Measurements from ENCODE around the gene ZNF813.
A peak's percentile ranks its signal among the peaks of the same experiment; 100 is the strongest.
"Not testable (repeated sequence)": the region's sequence is repeated elsewhere in the genome, so short reads cannot be mapped to it uniquely, and the experiment has no call there.

Gene ZNF813

DNA sequence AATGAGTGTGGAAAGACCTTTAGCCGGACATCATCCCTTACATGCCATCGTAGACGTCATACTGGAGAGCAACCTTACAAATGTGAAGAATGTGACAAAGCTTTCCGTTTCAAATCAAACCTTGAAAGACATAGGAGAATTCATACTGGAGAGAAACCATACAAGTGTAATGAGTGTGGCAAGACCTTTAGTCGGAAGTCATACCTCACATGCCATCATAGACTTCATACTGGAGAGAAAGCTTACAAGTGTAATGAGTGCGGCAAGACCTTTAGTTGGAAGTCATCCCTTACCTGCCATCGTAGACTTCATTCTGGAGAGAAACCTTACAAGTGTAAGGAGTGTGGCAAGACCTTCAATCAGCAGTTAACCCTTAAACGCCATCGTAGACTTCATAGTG, 11.7 kb upstream of the ZNF813 start:
- DNase-seq (ENCODE audit: low spot score): no peak
- TF ChIP-seq, protein P1, sequence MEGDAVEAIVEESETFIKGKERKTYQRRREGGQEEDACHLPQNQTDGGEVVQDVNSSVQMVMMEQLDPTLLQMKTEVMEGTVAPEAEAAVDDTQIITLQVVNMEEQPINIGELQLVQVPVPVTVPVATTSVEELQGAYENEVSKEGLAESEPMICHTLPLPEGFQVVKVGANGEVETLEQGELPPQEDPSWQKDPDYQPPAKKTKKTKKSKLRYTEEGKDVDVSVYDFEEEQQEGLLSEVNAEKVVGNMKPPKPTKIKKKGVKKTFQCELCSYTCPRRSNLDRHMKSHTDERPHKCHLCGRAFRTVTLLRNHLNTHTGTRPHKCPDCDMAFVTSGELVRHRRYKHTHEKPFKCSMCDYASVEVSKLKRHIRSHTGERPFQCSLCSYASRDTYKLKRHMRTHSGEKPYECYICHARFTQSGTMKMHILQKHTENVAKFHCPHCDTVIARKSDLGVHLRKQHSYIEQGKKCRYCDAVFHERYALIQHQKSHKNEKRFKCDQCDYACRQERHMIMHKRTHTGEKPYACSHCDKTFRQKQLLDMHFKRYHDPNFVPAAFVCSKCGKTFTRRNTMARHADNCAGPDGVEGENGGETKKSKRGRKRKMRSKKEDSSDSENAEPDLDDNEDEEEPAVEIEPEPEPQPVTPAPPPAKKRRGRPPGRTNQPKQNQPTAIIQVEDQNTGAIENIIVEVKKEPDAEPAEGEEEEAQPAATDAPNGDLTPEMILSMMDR (IDR thresholded peaks at IDR 0.05; ENCODE audit: extremely low read depth, missing control alignments): no peak

- DNase-seq (ENCODE audit: low spot score): not testable (repeated sequence)
Observed at GRCh38 chr19:53460131-53460721, 7.3 kb upstream of the ZNF813 start.

GRCh38 chr19:53461866-53462265, 5.7 kb upstream of the ZNF813 start:
- DNase-seq (ENCODE audit: low spot score): no peak
- TF ChIP-seq, protein P1 (IDR thresholded peaks at IDR 0.05; ENCODE audit: extremely low read depth, missing control alignments): no peak

DNA sequence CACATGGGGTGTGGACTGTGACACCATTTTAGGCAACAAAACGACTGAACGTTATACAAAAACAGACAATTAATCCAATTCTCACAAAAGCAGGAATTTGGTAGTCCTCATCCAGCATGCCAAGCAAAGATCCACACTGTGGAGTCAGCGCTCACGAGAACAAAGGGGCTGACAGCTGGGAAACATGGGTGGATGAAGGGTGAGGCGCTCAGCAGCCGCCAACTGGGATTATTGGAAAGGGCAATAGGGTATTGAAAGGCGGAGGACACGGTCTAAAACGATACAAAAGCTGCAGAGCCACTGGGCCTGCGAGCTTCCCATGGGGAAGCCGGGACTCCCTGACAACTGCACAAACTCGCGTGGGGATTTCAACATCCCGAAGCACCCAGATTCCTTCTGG, 4.7 kb upstream of the ZNF813 start:
- no peak for DNase-seq (ENCODE audit: low spot score)
- TF ChIP-seq, protein P1 (IDR thresholded peaks at IDR 0.05; ENCODE audit: extremely low read depth, missing control alignments): no peak

DNA sequence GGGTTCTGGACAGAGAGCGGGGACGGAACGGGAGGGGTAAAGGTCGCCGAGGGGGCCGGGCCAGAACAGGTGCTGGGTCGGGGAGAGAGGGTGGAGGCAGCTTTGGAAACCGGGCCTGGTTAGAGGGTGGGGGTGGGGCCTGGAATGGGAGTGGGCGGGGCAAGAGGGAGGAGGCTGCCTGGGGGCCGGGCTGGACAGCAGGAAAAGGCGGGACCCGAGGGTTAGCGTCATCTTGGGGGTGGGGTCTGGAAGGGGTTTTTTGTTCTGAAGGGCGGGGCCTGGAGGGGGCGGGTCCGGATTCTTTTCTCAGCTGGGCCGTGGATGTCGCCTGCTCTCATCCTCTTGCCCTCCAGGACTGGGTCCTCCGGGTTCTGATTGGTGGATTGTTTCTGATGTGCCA, 4.3 kb upstream of the ZNF813 start:
- TF ChIP-seq, protein P1 (IDR thresholded peaks at IDR 0.05; ENCODE audit: extremely low read depth, missing control alignments): no peak
- DNase-seq (ENCODE audit: low spot score): no peak

GRCh38 chr19:53466726-53467484, 628 bp upstream of the ZNF813 start:
- TF ChIP-seq, protein P1 (IDR thresholded peaks at IDR 0.05; ENCODE audit: extremely low read depth, missing control alignments): no peak
- peak; percentile 14 for DNase-seq (ENCODE audit: low spot score)

DNA sequence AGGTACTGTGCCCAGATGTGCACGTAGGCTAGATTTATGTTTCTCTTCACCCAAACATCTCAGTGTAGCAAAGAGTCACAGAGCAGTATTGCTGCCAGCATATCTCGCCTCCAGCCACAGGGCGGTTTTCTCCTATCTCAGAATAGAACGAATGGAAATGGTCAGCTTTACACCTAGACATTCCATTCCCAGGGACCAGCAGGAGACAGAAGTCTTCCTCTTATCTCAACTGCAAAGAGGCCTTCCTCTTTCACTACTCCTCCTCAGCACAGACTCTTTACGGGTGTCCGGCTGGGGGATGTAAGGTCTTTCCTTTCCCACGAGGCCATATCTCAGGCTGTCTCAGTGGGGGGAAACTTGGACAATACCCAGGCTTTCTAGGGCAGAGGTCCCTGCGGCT, 1.1 kb downstream of the ZNF813 start:
- not testable (repeated sequence) for DNase-seq (ENCODE audit: low spot score)

DNA sequence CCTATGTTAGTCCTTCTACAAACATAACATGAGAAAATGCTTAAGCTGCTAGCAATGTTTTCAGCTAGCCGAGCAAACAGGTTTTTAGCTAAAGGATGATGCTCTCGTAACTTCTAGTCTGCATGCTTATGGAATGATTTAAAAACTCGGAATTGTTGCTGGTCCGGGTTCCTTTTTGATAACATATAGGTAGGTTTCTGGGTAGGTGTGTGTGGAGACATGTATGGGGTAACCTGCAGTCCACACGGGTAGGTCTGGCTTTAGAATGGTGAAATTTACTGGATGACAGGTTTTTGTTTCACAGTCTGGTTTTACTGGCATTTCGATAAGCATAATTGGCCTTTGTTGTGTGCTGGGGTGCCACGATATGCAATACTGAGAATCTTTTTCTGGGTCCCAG, 4.4 kb downstream of the ZNF813 start:
- TF ChIP-seq, protein P1 (IDR thresholded peaks at IDR 0.05; ENCODE audit: extremely low read depth, missing control alignments): no peak
- no peak for DNase-seq (ENCODE audit: low spot score)

GRCh38 chr19:53474832-53475231, 7.3 kb downstream of the ZNF813 start:
- not testable (repeated sequence) for DNase-seq (ENCODE audit: low spot score)

DNA sequence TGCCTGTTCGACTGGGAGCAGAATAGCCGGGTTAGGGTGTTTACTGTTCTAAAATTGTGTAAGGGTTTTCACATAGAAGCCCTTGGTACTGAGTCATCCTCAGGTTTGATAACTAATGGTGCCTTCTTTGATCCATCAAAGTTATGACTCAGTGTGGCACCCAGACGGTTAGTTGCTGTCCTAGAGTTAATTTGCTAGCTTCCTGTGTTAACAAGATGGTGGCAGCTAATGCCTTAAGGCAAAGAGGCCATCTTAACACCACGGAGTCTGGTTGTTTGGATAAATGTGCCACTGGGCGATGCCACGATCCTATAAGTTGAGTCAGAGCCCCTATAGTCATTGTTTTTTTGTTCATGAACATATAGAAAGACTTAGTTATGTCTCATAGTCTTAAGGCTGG, 7.9 kb downstream of the ZNF813 start:
- not testable (repeated sequence) for DNase-seq (ENCODE audit: low spot score)

DNA sequence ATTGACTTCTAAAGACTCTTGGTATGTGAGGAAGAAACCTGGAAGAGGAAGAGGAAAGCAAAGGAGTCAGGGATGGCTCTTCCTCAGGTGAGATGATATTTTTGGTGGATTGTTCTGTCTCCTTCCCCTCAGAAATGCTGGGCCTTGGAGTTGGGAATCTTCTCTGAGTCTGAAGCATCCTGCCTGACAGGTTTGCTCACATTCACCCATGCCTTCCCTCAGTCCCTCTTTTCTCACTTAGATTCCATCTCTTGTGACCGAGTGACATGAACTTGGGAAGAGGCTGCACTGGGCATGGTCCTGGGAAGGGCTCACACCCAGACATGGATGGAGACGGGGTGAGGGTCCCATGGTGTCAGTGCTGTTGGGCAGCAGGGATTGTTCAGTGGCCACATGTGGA, 16.2 kb downstream of the ZNF813 start:
- DNase-seq (ENCODE audit: low spot score): not testable (repeated sequence)

Measured in GM20000 (cell line).